GM18951 (cell line): ENCODE results near the gene KLF3.

ENCODE experiments used
- POLR2A ChIP-seq: IDR thresholded peaks from 4 replicates; pipeline ENCODE4 v1.6.1; 2011; ENCODE audit warnings: mild to moderate bottlenecking; ENCODE audit not compliant: insufficient read length, insufficient read depth; ENCODE audit errors: extremely low read depth
- in situ Hi-C: fragments of 300-500 bp; cut with MboI; formaldehyde crosslinking; loops from one replicate; pipeline ENCODE4 v1.12.0; 2022; ENCODE audit warnings: low sequenced_read_pairs, mixed read lengths, inconsistent platforms; ENCODE audit not compliant: unreplicated experiment

KLF3 gene

GRCh38 chr4:38734446-38734845, 70.4 kb downstream of the KLF3 start:
- TF ChIP-seq POLR2A = no peak
- in situ Hi-C loops = loop anchor here (10.0 kb wide), 1 partner anchor 560 kb away; no protein-coding TSS in a partner anchor

- in situ Hi-C loops = loop anchor here (10.0 kb wide), 1 partner anchor 560 kb away; no protein-coding TSS in a partner anchor
- TF ChIP-seq POLR2A = no peak
Measured at GRCh38 chr4:38734911-38735310, 70.9 kb downstream of the KLF3 start.

- in situ Hi-C loops = loop anchor here (10.0 kb wide), 1 partner anchor 561 kb away; no protein-coding TSS in a partner anchor
Measured at GRCh38 chr4:38735870-38736269, 71.9 kb downstream of the KLF3 start.

GRCh38 chr4:38738940-38739803, 75.2 kb downstream of the KLF3 start:
- TF ChIP-seq POLR2A = no peak
- in situ Hi-C loops = loop anchor here (10.0 kb wide), 1 partner anchor 564 kb away; no protein-coding TSS in a partner anchor

More at GRCh38 chr4:38735870-38736269, 71.9 kb downstream of the KLF3 start:
- TF ChIP-seq POLR2A = no peak

GRCh38 chr4:38740303-38740702, 76.3 kb downstream of the KLF3 start:
- in situ Hi-C loops = no loop called here
- TF ChIP-seq POLR2A = no peak

- in situ Hi-C loops = no loop called here
- TF ChIP-seq POLR2A = no peak
Measured at GRCh38 chr4:38743866-38744265, 79.9 kb downstream of the KLF3 start.

- no peak for TF ChIP-seq POLR2A
- in situ Hi-C loops = no loop called here
Measured at GRCh38 chr4:38745881-38746280, 81.9 kb downstream of the KLF3 start.

- no peak for TF ChIP-seq POLR2A
- in situ Hi-C loops = no loop called here
Measured at GRCh38 chr4:38747629-38748028, 83.6 kb downstream of the KLF3 start.

- no peak for TF ChIP-seq POLR2A
- in situ Hi-C loops = no loop called here
Measured at GRCh38 chr4:38749336-38749735, 85.3 kb downstream of the KLF3 start.
